ENCODE data around the gene SLC16A7. TPM values are rescaled to one million over a fixed set of nuclear protein-coding genes. Genes with fewer than 3 reads are reported as not detected.

SLC16A7 gene
- polyA plus RNA-seq, 1 of the 3 experiments (the other 2 are of a cell fraction): not detected

- no peak for TF ChIP-seq USF1 (IDR thresholded peaks at IDR 0.05; ENCODE audit: borderline replicate concordance, low read depth)
- TF ChIP-seq YY1 (IDR thresholded peaks at IDR 0.05; ENCODE audit: low read depth): no peak
- no peak for TF ChIP-seq CTCF (IDR thresholded peaks at IDR 0.05)
- TF ChIP-seq FOXM1 (IDR thresholded peaks at IDR 0.05; ENCODE audit: low read depth): no peak
- no peak for TF ChIP-seq REST (IDR thresholded peaks at IDR 0.05; ENCODE audit: low read depth, low read length)
- no peak for TF ChIP-seq IRF3 (IDR thresholded peaks at IDR 0.05; ENCODE audit: low read depth, low read length)
- no peak for TF ChIP-seq NRF1 (IDR thresholded peaks at IDR 0.05; ENCODE audit: low read depth, low read length)
Measured at GRCh38 chr12:59737725-59738463, 142.1 kb downstream of the SLC16A7 start (continued).

GRCh38 chr12:59742841-59743240 lies 147.0 kb downstream of the SLC16A7 start:
- no peak for DNase-seq
- H3F3A ChIP-seq (replicated peaks; ENCODE audit: insufficient read depth): no peaks in the 10 kb centered on the region
- WGBS (ENCODE audit: low lambda C conversion rate): 62% methylated on average over 1 of the region's 1 CpG
- no peak overlapping the region for H3K9ac ChIP-seq
- no peaks in the 10 kb centered on the region for H3K36me3 ChIP-seq (replicated peaks in 1 of 2; ENCODE audit: control insufficient read depth in 1 of 2, insufficient read depth in 2 of 2, low read length in 1 of 2)
- ChIA-PET POLR2A (no interaction called here), CTCF (no interaction called here)
- no peaks in the 10 kb centered on the region for H3K79me2 ChIP-seq (ENCODE audit: insufficient read depth)
- no peak overlapping the region for H3K27ac ChIP-seq (ENCODE audit: low read depth in 2 of 2, low read length in 1 of 2)
- no peaks in the 10 kb centered on the region for H3K9me3 ChIP-seq
- H3K4me1 ChIP-seq (ENCODE audit: control insufficient read depth in 1 of 2, insufficient read depth in 2 of 2, low read depth in 1 of 2, low read length in 1 of 2): no peaks in the 10 kb centered on the region
- H3K9me2 ChIP-seq: no peaks in the 10 kb centered on the region
- no peaks in the 10 kb centered on the region for H4K20me1 ChIP-seq (ENCODE audit: insufficient read depth)
- no peaks in the 10 kb centered on the region for H3K27me3 ChIP-seq (ENCODE audit: insufficient read depth)
- no peak overlapping the region for H3K4me3 ChIP-seq (ENCODE audit: low read depth in 2 of 2, low read length in 1 of 2)
- no peak overlapping the region for H3K4me2 ChIP-seq
- H2AFZ ChIP-seq (ENCODE audit: low read depth): no peak overlapping the region
- TF ChIP-seq NFIC (IDR thresholded peaks at IDR 0.05; ENCODE audit: borderline replicate concordance): no peak
- no peak for TF ChIP-seq REST (IDR thresholded peaks at IDR 0.05; ENCODE audit: low read depth, low read length)
- TF ChIP-seq JUND (IDR thresholded peaks at IDR 0.05): no peak
- no peak for TF ChIP-seq MAX (IDR thresholded peaks at IDR 0.05; ENCODE audit: low read depth)
- no peak for TF ChIP-seq MEF2A (IDR thresholded peaks at IDR 0.05; ENCODE audit: borderline replicate concordance, low read depth)
- TF ChIP-seq USF1 (IDR thresholded peaks at IDR 0.05; ENCODE audit: borderline replicate concordance, low read depth): no peak
- no peak for TF ChIP-seq FOXJ3 (CRISPR knock-in tag; IDR thresholded peaks at IDR 0.05)
- no peak for TF ChIP-seq GATA2 (CRISPR knock-in tag; IDR thresholded peaks at IDR 0.05)
- no peak for TF ChIP-seq USF2 (IDR thresholded peaks at IDR 0.05; ENCODE audit: borderline replicate concordance, low read depth, low read length)
- TF ChIP-seq SIN3A (IDR thresholded peaks at IDR 0.05; ENCODE audit: borderline replicate concordance, low read depth, low read length): no peak
- no peak for TF ChIP-seq POLR2AphosphoS5 (IDR thresholded peaks at IDR 0.05; ENCODE audit: low read depth, low read length)

Data from SK-N-SH (cell line).